Calu3 (cell line): ENCODE measurements around the gene GFOD1. TPM values are rescaled to one million over a fixed set of nuclear protein-coding genes. Genes with fewer than 3 reads are reported as not detected.

ENCODE experiments used
- BruUV-seq: library from RNA; stranded (reverse); fragments of 400-500 nt; replicated peaks from 2 replicates; lab custom pipeline; 2021; lab: Mats Ljungman, UMichigan
- CTCF ChIA-PET: fragments of 300-600 bp; sonication (Branson Sonifier 250); formaldehyde crosslinking; loops from one replicate; lab custom pipeline; 2022; ENCODE audit warnings: antibody characterized with exemption; lab: Charles Lee
- DNase-seq: peaks from one replicate; pipeline ENCODE4 v3.0.0; 2022
- H3K27ac Mint-ChIP-seq: one replicate; pipeline ENCODE4 v1.8.0; 2022; ENCODE audit warnings: mixed read lengths; ENCODE audit not compliant: unreplicated experiment
- H3K27me3 Mint-ChIP-seq: one replicate; pipeline ENCODE4 v1.8.0; 2022; ENCODE audit warnings: mixed read lengths; ENCODE audit not compliant: unreplicated experiment
- H3K36me3 Mint-ChIP-seq: one replicate; pipeline ENCODE4 v1.8.0; 2022; ENCODE audit warnings: mild to moderate bottlenecking, moderate library complexity, mixed read lengths; ENCODE audit not compliant: insufficient read depth, unreplicated experiment
- H3K4me1 Mint-ChIP-seq: one replicate; pipeline ENCODE4 v1.8.0; 2022; ENCODE audit warnings: mild to moderate bottlenecking, low read depth, mixed read lengths; ENCODE audit not compliant: unreplicated experiment
- H3K4me3 Mint-ChIP-seq: one replicate; pipeline ENCODE4 v1.8.0; 2022; ENCODE audit warnings: mild to moderate bottlenecking, low read depth, moderate library complexity, mixed read lengths; ENCODE audit not compliant: unreplicated experiment
- H3K9me3 Mint-ChIP-seq: one replicate; pipeline ENCODE4 v1.8.0; 2022; ENCODE audit warnings: low read depth, mixed read lengths; ENCODE audit not compliant: unreplicated experiment
- CTCF ChIP-seq: fragments of 200-600 bp; IDR thresholded peaks from one replicate; pipeline ENCODE4 v1.8.0; 2022; ENCODE audit warnings: antibody characterized with exemption; ENCODE audit not compliant: unreplicated experiment
- intact Hi-C: fragments of 100-400 bp; cut with micrococcal nuclease; formaldehyde crosslinking; loops from one replicate; pipeline ENCODE4 v1.10.0; 2022; ENCODE audit not compliant: unreplicated experiment
- total RNA-seq: library from RNA; stranded (reverse); gene quantifications from 2 replicates; pipeline ENCODE4 v1.2.3, GENCODE V29; 2022

Gene GFOD1
- total RNA-seq, 1 experiment from 2014 or later = 9.5 TPM

- no TSS peak for BruUV-seq
- CTCF ChIA-PET = no interaction called here
- Mint-ChIP-seq H3K4me3 (no peak overlapping the region), H3K36me3 (no peaks in the 10 kb centered on the region), H3K27me3 (no peaks in the 10 kb centered on the region), H3K4me1 (no peaks in the 10 kb centered on the region), H3K27ac (no peak overlapping the region), H3K9me3 (no peaks in the 10 kb centered on the region)
- intact Hi-C loops = no loop called here
- DNase-seq = no peak
- TF ChIP-seq CTCF = no peak
Observed at GRCh38 chr6:13384966-13385365, 102.4 kb downstream of the GFOD1 start.

- CTCF ChIA-PET = interaction anchor here (1.5 kb wide), 1 partner anchor 96 kb away, joined by 5 read pairs; no protein-coding TSS in a partner anchor
- intact Hi-C loops = no loop called here
- no peaks in the 10 kb centered on the region for H3K4me1 Mint-ChIP-seq
- H3K27ac Mint-ChIP-seq = no peak overlapping the region
- H3K9me3 Mint-ChIP-seq = no peaks in the 10 kb centered on the region
- no peaks in the 10 kb centered on the region for H3K27me3 Mint-ChIP-seq
- TF ChIP-seq CTCF = no peak
- no peak for DNase-seq
- H3K4me3 Mint-ChIP-seq = no peak overlapping the region
- no peaks in the 10 kb centered on the region for H3K36me3 Mint-ChIP-seq
- no TSS peak for BruUV-seq
Observed at GRCh38 chr6:13384506-13384905, 102.9 kb downstream of the GFOD1 start.

GRCh38 chr6:13383328-13384163 is 103.9 kb downstream of the GFOD1 start:
- H3K36me3 Mint-ChIP-seq = no peaks in the 10 kb centered on the region
- CTCF ChIA-PET = interaction anchor here (0.6 to 1.5 kb wide), 6 partner anchors 55 to 241 kb away, joined by 3 to 5 read pairs (median 4); partner anchors contain the start of genes GFOD1, SIRT5 and TBC1D7
- H3K27me3 Mint-ChIP-seq = no peaks in the 10 kb centered on the region
- no peak for TF ChIP-seq CTCF
- H3K9me3 Mint-ChIP-seq = no peaks in the 10 kb centered on the region
- intact Hi-C loops = no loop called here
- no TSS peak for BruUV-seq
- H3K4me1 Mint-ChIP-seq = no peaks in the 10 kb centered on the region
- DNase-seq = peak; percentile 32
- no peak overlapping the region for H3K4me3 Mint-ChIP-seq
- H3K27ac Mint-ChIP-seq = peak overlapping the region; percentile 50

GRCh38 chr6:13380761-13381160 is 106.6 kb downstream of the GFOD1 start:
- intact Hi-C loops = no loop called here
- Mint-ChIP-seq H3K27ac (no peak overlapping the region), H3K9me3 (no peaks in the 10 kb centered on the region), H3K36me3 (no peaks in the 10 kb centered on the region), H3K27me3 (no peaks in the 10 kb centered on the region), H3K4me3 (no peak overlapping the region), H3K4me1 (no peaks in the 10 kb centered on the region)
- CTCF ChIA-PET = interaction anchor here (0.7 kb wide), 1 partner anchor 166 kb away, joined by 3 read pairs; no protein-coding TSS in a partner anchor
- DNase-seq = no peak
- no peak for TF ChIP-seq CTCF
- BruUV-seq = no TSS peak
